H9 (cell line): ENCODE data around the gene SLC1A7. TPM values are rescaled to one million over a fixed set of nuclear protein-coding genes. Genes with fewer than 3 reads are reported as not detected.
A peak's percentile ranks its signal among the peaks of the same experiment; 100 is the strongest.

ENCODE experiments used
- DNase-seq: peaks from one replicate; pipeline ENCODE4 v3.0.0-alpha.2; 2017
- H2AFZ ChIP-seq: one replicate; pipeline ENCODE4 v1.6.1; 2013; ENCODE audit warnings: mild to moderate bottlenecking, low read length, control low read depth, moderate library complexity
- H2AK5ac ChIP-seq: 2 replicates; pipeline ENCODE4 v1.6.1; 2013; ENCODE audit warnings: low read length, control low read depth, mixed read lengths; ENCODE audit not compliant: insufficient read length
- H2BK120ac ChIP-seq: one replicate; pipeline ENCODE4 v1.6.1; 2013; ENCODE audit warnings: low read depth, mild to moderate bottlenecking, low read length, control low read depth, inconsistent platforms; ENCODE audit not compliant: poor library complexity, severe bottlenecking
- H2BK12ac ChIP-seq: 2 replicates; pipeline ENCODE4 v1.6.1; 2013; ENCODE audit warnings: low read length, control low read depth, mixed read lengths, low read depth; ENCODE audit not compliant: insufficient read length
- H2BK15ac ChIP-seq: 2 replicates; pipeline ENCODE4 v1.6.1; 2013; ENCODE audit warnings: low read depth, low read length, control low read depth
- H2BK20ac ChIP-seq: one replicate; pipeline ENCODE4 v1.6.1; 2013; ENCODE audit warnings: low read depth, mild to moderate bottlenecking, low read length, control low read depth, inconsistent platforms; ENCODE audit not compliant: poor library complexity, severe bottlenecking
- H2BK5ac ChIP-seq: 2 replicates; pipeline ENCODE4 v1.6.1; 2013; ENCODE audit warnings: low read length, control low read depth, mixed read lengths; ENCODE audit not compliant: insufficient read length
- H3K14ac ChIP-seq: 2 replicates; pipeline ENCODE4 v1.6.1; 2013; ENCODE audit warnings: low read length, control low read depth; ENCODE audit not compliant: insufficient read depth
- H3K18ac ChIP-seq: 2 replicates; pipeline ENCODE4 v1.6.1; 2013; ENCODE audit warnings: low read depth, mild to moderate bottlenecking, mixed read lengths, low read length, control low read depth; ENCODE audit not compliant: insufficient read length
- H3K23ac ChIP-seq: 2 replicates; pipeline ENCODE4 v1.6.1; 2013; ENCODE audit warnings: low read length, control low read depth, mixed read lengths, low read depth; ENCODE audit not compliant: insufficient read length
- H3K23me2 ChIP-seq: 2 replicates; pipeline ENCODE4 v1.6.1; 2013; ENCODE audit warnings: low read depth, mild to moderate bottlenecking, mixed read lengths, low read length, control low read depth; ENCODE audit not compliant: insufficient read length, poor library complexity, severe bottlenecking
- H3K27ac ChIP-seq: 2 replicates; pipeline ENCODE4 v1.5.1; 2013; ENCODE audit warnings: low read length, control low read depth, mixed read lengths, low read depth; ENCODE audit not compliant: insufficient read length
- H3K27me3 ChIP-seq: 2 replicates; pipeline ENCODE4 v1.6.1; 2013; ENCODE audit warnings: low read length, control low read depth, inconsistent platforms; ENCODE audit not compliant: insufficient read depth
- H3K4ac ChIP-seq: 2 replicates; pipeline ENCODE4 v1.6.1; 2013; ENCODE audit warnings: low read depth, mild to moderate bottlenecking, control low read depth, inconsistent platforms, low read length, moderate library complexity
- H3K4me1 ChIP-seq: 2 replicates; pipeline ENCODE4 v1.6.1; 2013; ENCODE audit warnings: low read length, control low read depth, inconsistent platforms; ENCODE audit not compliant: insufficient read depth
- H3K4me2 ChIP-seq: 2 replicates; pipeline ENCODE4 v1.6.1; 2013; ENCODE audit warnings: low read length, control low read depth, mixed read lengths; ENCODE audit not compliant: insufficient read length, insufficient read depth
- H3K56ac ChIP-seq: 2 replicates; pipeline ENCODE4 v1.6.1; 2013; ENCODE audit warnings: low read depth, mild to moderate bottlenecking, mixed read lengths, low read length, control low read depth; ENCODE audit not compliant: insufficient read length
- H3K79me1 ChIP-seq: 2 replicates; pipeline ENCODE4 v1.6.1; 2013; ENCODE audit warnings: low read depth, mild to moderate bottlenecking, moderate library complexity, low read length, control low read depth, inconsistent platforms; ENCODE audit not compliant: insufficient read depth, poor library complexity, severe bottlenecking
- H3K79me2 ChIP-seq: 2 replicates; pipeline ENCODE4 v1.6.1; 2013; ENCODE audit warnings: low read length, control low read depth, inconsistent platforms; ENCODE audit not compliant: insufficient read depth
- H3K9ac ChIP-seq: 2 replicates; pipeline ENCODE4 v1.6.1; 2013; ENCODE audit warnings: low read length, control low read depth, mixed read lengths; ENCODE audit not compliant: insufficient read length; ENCODE audit errors: extremely low read depth
- H3K9me3 ChIP-seq: one replicate; pipeline ENCODE4 v1.6.1; 2013; ENCODE audit warnings: low read depth, low read length, inconsistent platforms; ENCODE audit not compliant: control insufficient read depth
- H3T11ph ChIP-seq: one replicate; pipeline ENCODE4 v1.6.1; 2013; ENCODE audit warnings: mild to moderate bottlenecking, low read length, control low read depth, inconsistent platforms
- H4K20me1 ChIP-seq: one replicate; pipeline ENCODE4 v1.6.1; 2013; ENCODE audit not compliant: control insufficient read depth, insufficient read length, insufficient read depth
- H4K5ac ChIP-seq: 2 replicates; pipeline ENCODE4 v1.6.1; 2013; ENCODE audit warnings: low read depth, mild to moderate bottlenecking, mixed read lengths, low read length, control low read depth; ENCODE audit not compliant: insufficient read length
- H4K8ac ChIP-seq: replicated peaks from 2 replicates; pipeline ENCODE4 v1.6.1; 2013; ENCODE audit warnings: low read length, control low read depth, mixed read lengths, low read depth; ENCODE audit not compliant: insufficient read length
- H4K91ac ChIP-seq: 2 replicates; pipeline ENCODE4 v1.6.1; 2013; ENCODE audit warnings: low read depth, mild to moderate bottlenecking, moderate library complexity, mixed read lengths, low read length, control low read depth; ENCODE audit not compliant: insufficient read length
- H3K27ac Mint-ChIP-seq, 3 experiments: 2 replicates in 2 of 3; 3 replicates in 1 of 3; pipeline ENCODE4 v1.8.0; 2020 to 2021; ENCODE audit warnings: mixed read lengths in 3 of 3, mild to moderate bottlenecking in 1 of 3, moderate library complexity in 1 of 3
- H3K27me3 Mint-ChIP-seq: 2 replicates; pipeline ENCODE4 v1.8.0; 2021; ENCODE audit warnings: low read depth, mild to moderate bottlenecking, moderate library complexity, mixed read lengths
- H3K36me3 Mint-ChIP-seq, 3 experiments: 2 replicates in 2 of 3; 3 replicates in 1 of 3; pipeline ENCODE4 v1.8.0; 2020 to 2021; ENCODE audit warnings: low read depth in 3 of 3, mixed read lengths in 3 of 3; ENCODE audit not compliant: insufficient read depth in 1 of 3
- H3K4me1 Mint-ChIP-seq, 2 experiments: 2 replicates each; pipeline ENCODE4 v1.8.0; 2020; ENCODE audit warnings: mixed read lengths in 2 of 2
- H3K4me3 Mint-ChIP-seq, 2 experiments: 2 replicates in 1 of 2; 3 replicates in 1 of 2; pipeline ENCODE4 v1.8.0; 2020 to 2021; ENCODE audit warnings: mild to moderate bottlenecking in 2 of 2, mixed read lengths in 2 of 2, moderate library complexity in 1 of 2
- H3K9me3 Mint-ChIP-seq, 2 experiments: 2 replicates in 1 of 2; 3 replicates in 1 of 2; pipeline ENCODE4 v1.8.0; 2020; ENCODE audit warnings: mild to moderate bottlenecking in 2 of 2, mixed read lengths in 2 of 2, moderate library complexity in 1 of 2
- WGBS: extraction: QIAGEN DNeasy Blood & Tissue Kit; methylation state at CpG from one replicate; pipeline ENCODE4 v1.1.7; 2013; ENCODE audit warnings: missing lambda C conversion rate, low lambda C conversion rate, mixed read lengths; ENCODE audit not compliant: insufficient read length; ENCODE audit errors: extremely low coverage; 5-methylcytosine and 5-hydroxymethylcytosine counted together
- total RNA-seq: library from RNA; stranded (reverse); gene quantifications from 2 replicates; pipeline ENCODE4 v1.2.1, GENCODE V29; 2021
- TF ChIP-seq, protein P1 (sequence below): fragments of 200-600 bp; sonication (generic); conservative IDR thresholded peaks from 3 replicates; pipeline ENCODE4 v1.8.0; 2021; ENCODE audit warnings: antibody characterized with exemption, mild to moderate bottlenecking

The SLC1A7 gene
- total RNA-seq, 1 experiment from 2014 or later: not detected

DNA sequence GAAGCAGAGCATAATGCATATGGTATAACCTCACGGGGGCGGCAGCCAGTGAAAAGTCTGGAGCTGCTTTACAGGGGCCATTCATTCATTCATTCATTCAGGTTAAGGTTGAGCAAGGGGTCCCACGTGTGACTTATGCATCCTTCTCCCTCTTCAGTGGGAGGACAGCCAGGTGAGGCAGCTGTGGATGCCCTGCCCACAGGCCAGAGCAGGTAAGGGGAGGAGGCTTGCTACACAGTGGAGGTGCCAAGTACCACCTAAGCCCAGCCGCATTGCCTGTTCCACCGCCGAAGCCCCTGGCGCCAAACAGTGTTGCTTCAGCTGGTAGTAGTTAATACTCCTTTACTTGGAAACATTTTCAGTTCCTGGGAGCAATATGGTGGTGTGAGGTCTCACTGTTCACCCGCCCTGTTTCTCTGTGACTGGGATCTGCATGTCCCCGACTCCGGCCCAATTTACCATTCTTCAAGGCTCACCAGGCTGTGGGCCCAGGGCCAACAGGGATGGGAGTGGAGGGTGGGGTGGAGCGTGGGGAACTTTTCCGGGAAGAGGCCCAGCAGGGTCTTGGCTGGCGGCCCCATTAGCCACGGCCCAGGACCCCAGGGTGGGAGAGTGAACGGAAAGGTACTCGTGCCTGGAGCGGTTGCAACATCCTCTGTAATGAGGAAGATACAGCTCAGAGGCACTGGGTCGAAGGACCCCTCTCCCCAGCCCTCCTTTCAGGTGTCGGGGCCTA is 81.1 kb downstream of the SLC1A7 start:
- TF ChIP-seq, protein P1, sequence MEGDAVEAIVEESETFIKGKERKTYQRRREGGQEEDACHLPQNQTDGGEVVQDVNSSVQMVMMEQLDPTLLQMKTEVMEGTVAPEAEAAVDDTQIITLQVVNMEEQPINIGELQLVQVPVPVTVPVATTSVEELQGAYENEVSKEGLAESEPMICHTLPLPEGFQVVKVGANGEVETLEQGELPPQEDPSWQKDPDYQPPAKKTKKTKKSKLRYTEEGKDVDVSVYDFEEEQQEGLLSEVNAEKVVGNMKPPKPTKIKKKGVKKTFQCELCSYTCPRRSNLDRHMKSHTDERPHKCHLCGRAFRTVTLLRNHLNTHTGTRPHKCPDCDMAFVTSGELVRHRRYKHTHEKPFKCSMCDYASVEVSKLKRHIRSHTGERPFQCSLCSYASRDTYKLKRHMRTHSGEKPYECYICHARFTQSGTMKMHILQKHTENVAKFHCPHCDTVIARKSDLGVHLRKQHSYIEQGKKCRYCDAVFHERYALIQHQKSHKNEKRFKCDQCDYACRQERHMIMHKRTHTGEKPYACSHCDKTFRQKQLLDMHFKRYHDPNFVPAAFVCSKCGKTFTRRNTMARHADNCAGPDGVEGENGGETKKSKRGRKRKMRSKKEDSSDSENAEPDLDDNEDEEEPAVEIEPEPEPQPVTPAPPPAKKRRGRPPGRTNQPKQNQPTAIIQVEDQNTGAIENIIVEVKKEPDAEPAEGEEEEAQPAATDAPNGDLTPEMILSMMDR: no peak
- peaks cover 9% of the 10 kb centered on the region for H3K23me2 ChIP-seq
- no peaks in the 10 kb centered on the region for H3K36me3 Mint-ChIP-seq

More for the DNA sequence above, 81.1 kb downstream of the SLC1A7 start:
- H2BK15ac ChIP-seq: no peak overlapping the region
- no peak overlapping the region for H3K18ac ChIP-seq
- H2AK5ac ChIP-seq: no peak overlapping the region
- Mint-ChIP-seq H3K4me3 (peak overlapping the region; percentile 68 to 80), H3K4me1 (peaks cover 6 to 11% of the 10 kb centered on the region in 2 experiments), H3K27ac (no peak overlapping the region), H3K27me3 (peaks cover 84% of the 10 kb centered on the region), H3K9me3 (no peaks in the 10 kb centered on the region)
- no peak overlapping the region for H2BK20ac ChIP-seq
- H3K23ac ChIP-seq: no peak overlapping the region
- H3K27ac ChIP-seq: no peak overlapping the region
- no peak overlapping the region for H2BK5ac ChIP-seq
- H3K9me3 ChIP-seq: no peaks in the 10 kb centered on the region
- no peak overlapping the region; the same call in 1 of the 2 replicates for H3K14ac ChIP-seq
- H3K4ac ChIP-seq: no peak overlapping the region
- H4K91ac ChIP-seq: no peak overlapping the region
- no peak overlapping the region for H2BK120ac ChIP-seq
- no peak overlapping the region for H4K8ac ChIP-seq
- H3K4me1 ChIP-seq: no peaks in the 10 kb centered on the region; the same call in 1 of the 2 replicates
- H3T11ph ChIP-seq: no peak overlapping the region
- no peaks in the 10 kb centered on the region for H3K79me1 ChIP-seq
- no peaks in the 10 kb centered on the region for H4K20me1 ChIP-seq
- no peak overlapping the region for H2AFZ ChIP-seq
- H2BK12ac ChIP-seq: no peak overlapping the region
- no CpG with 5 or more reads among the region's 19 CpGs for WGBS
- H3K4me2 ChIP-seq: peak overlapping the region; percentile 69
- H3K27me3 ChIP-seq: peaks cover 36% of the 10 kb centered on the region; the same call in 1 of the 2 replicates
- H3K56ac ChIP-seq: no peak overlapping the region
- H3K79me2 ChIP-seq: no peaks in the 10 kb centered on the region
- no peak for DNase-seq
- H3K9ac ChIP-seq: no peak overlapping the region
- H4K5ac ChIP-seq: no peak overlapping the region
